MCF 10A (cell line): Measurements from ENCODE around the gene PLCZ1. TPM values are rescaled to one million over a fixed set of nuclear protein-coding genes. Genes with fewer than 3 reads are reported as not detected.
"Not testable (repeated sequence)": the region's sequence is repeated elsewhere in the genome, so short reads cannot be mapped to it uniquely, and the experiment has no call there.

ENCODE experiments used
- BruUV-seq: library from RNA; stranded (reverse); fragments of 400-500 nt; replicated peaks from 2 replicates; lab custom pipeline; 2021; lab: Mats Ljungman, UMichigan
- CTCF ChIA-PET: fragments of 300-600 bp; sonication (Branson Sonifier 250); formaldehyde crosslinking; extraction: SDS; loops from one replicate; lab custom pipeline; 2021; ENCODE audit warnings: antibody characterized with exemption, inconsistent platforms; lab: Yijun Ruan, JAX
- POLR2A ChIA-PET: fragments of 300-600, 350-650 bp; sonication (Branson Sonifier 250); formaldehyde crosslinking; extraction: SDS; loops from one replicate; lab custom pipeline; 2020; ENCODE audit warnings: antibody characterized with exemption, inconsistent platforms; lab: Yijun Ruan, JAX
- DNase-seq: peaks from one replicate; pipeline ENCODE4 v3.0.0-alpha.2; 2018; ENCODE audit not compliant: unreplicated experiment
- H3K27ac Mint-ChIP-seq: one replicate; pipeline ENCODE4 v1.8.0; 2022; ENCODE audit warnings: mild to moderate bottlenecking, low read depth, mixed read lengths; ENCODE audit not compliant: unreplicated experiment
- H3K27me3 Mint-ChIP-seq: one replicate; pipeline ENCODE4 v1.8.0; 2022; ENCODE audit warnings: mixed read lengths; ENCODE audit not compliant: insufficient read depth, unreplicated experiment
- H3K36me3 Mint-ChIP-seq: one replicate; pipeline ENCODE4 v1.8.0; 2022; ENCODE audit warnings: mild to moderate bottlenecking, moderate library complexity, mixed read lengths; ENCODE audit not compliant: insufficient read depth, unreplicated experiment
- H3K4me1 Mint-ChIP-seq: one replicate; pipeline ENCODE4 v1.8.0; 2022; ENCODE audit warnings: mixed read lengths; ENCODE audit not compliant: insufficient read depth, unreplicated experiment
- H3K4me3 Mint-ChIP-seq: one replicate; pipeline ENCODE4 v1.8.0; 2022; ENCODE audit warnings: mild to moderate bottlenecking, moderate library complexity, mixed read lengths; ENCODE audit not compliant: unreplicated experiment
- H3K9me3 Mint-ChIP-seq: one replicate; pipeline ENCODE4 v1.8.0; 2022; ENCODE audit warnings: mixed read lengths; ENCODE audit not compliant: unreplicated experiment
- intact Hi-C: fragments of 100-400 bp; cut with micrococcal nuclease; formaldehyde crosslinking; loops from 2 replicates; pipeline ENCODE4 v1.14.1; 2022
- total RNA-seq: library from RNA; stranded (reverse); gene quantifications from 2 replicates; pipeline ENCODE4 v1.2.3, GENCODE V29; 2022
- TF ChIP-seq, protein P1 (sequence below): fragments of 200-600 bp; IDR thresholded peaks from one replicate; pipeline ENCODE4 v1.8.0; 2022; ENCODE audit warnings: antibody characterized with exemption, mild to moderate bottlenecking; ENCODE audit not compliant: unreplicated experiment

Gene PLCZ1
- total RNA-seq, 1 experiment from 2014 or later, result not detected

DNA sequence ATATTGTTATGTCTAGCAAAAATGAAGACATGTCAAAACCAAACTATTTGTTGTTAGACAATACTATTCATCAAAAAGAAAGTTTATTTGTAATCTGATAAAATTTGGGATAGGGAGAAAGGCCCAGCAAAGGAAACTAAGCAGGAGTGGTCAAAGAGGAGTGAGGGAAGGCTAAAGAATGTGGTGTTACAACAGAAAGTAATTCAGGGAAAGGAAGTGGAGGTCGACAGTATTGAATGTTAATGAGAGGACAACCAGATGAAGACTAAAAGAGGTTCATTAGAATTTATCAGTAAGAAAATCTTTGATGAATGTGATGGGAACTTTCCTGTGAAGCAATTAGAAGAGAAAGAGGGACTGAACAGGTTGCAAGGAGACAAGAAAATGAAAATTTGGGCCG lies 33.9 kb downstream of the PLCZ1 start:
- Mint-ChIP-seq H3K9me3 (peaks cover 16% of the 10 kb centered on the region), H3K27me3 (no peaks in the 10 kb centered on the region), H3K27ac (no peak overlapping the region), H3K4me1 (peaks cover 5% of the 10 kb centered on the region), H3K36me3 (peaks cover 7% of the 10 kb centered on the region), H3K4me3 (no peak overlapping the region)
- DNase-seq, result no peak
- TF ChIP-seq, protein P1, sequence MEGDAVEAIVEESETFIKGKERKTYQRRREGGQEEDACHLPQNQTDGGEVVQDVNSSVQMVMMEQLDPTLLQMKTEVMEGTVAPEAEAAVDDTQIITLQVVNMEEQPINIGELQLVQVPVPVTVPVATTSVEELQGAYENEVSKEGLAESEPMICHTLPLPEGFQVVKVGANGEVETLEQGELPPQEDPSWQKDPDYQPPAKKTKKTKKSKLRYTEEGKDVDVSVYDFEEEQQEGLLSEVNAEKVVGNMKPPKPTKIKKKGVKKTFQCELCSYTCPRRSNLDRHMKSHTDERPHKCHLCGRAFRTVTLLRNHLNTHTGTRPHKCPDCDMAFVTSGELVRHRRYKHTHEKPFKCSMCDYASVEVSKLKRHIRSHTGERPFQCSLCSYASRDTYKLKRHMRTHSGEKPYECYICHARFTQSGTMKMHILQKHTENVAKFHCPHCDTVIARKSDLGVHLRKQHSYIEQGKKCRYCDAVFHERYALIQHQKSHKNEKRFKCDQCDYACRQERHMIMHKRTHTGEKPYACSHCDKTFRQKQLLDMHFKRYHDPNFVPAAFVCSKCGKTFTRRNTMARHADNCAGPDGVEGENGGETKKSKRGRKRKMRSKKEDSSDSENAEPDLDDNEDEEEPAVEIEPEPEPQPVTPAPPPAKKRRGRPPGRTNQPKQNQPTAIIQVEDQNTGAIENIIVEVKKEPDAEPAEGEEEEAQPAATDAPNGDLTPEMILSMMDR, result no peak
- intact Hi-C loops, result loop anchor here (10.0 kb wide), 1 partner anchor 449 kb away; no protein-coding TSS in a partner anchor
- CTCF ChIA-PET, result no interaction called here
- BruUV-seq, result no TSS peak
- POLR2A ChIA-PET, result interaction anchor here (0.9 kb wide), 1 partner anchor 303 kb away, joined by 3 read pairs; no protein-coding TSS in a partner anchor

- ChIA-PET CTCF (no interaction called here), POLR2A (interaction anchor here (0.9 kb wide), 1 partner anchor 303 kb away, joined by 3 read pairs; no protein-coding TSS in a partner anchor)
- intact Hi-C loops, result loop anchor here (10.0 kb wide), 1 partner anchor 449 kb away; no protein-coding TSS in a partner anchor
- TF ChIP-seq, protein P1, result no peak
- DNase-seq, result no peak
- peaks cover 5% of the 10 kb centered on the region for H3K4me1 Mint-ChIP-seq
- no peaks in the 10 kb centered on the region for H3K27me3 Mint-ChIP-seq
- peaks cover 15% of the 10 kb centered on the region for H3K9me3 Mint-ChIP-seq
- no TSS peak for BruUV-seq
- H3K27ac Mint-ChIP-seq, result no peak overlapping the region
- H3K36me3 Mint-ChIP-seq, result peaks cover 7% of the 10 kb centered on the region
- no peak overlapping the region for H3K4me3 Mint-ChIP-seq
These were observed 34.5 kb downstream of the PLCZ1 start for GRCh38 chr12:18703321-18703720.

- Mint-ChIP-seq H3K9me3 (no peaks in the 10 kb centered on the region), H3K27me3 (no peaks in the 10 kb centered on the region), H3K4me1 (peaks cover 14% of the 10 kb centered on the region), H3K36me3 (peaks cover 7% of the 10 kb centered on the region), H3K27ac (no peak overlapping the region), H3K4me3 (no peak overlapping the region)
- ChIA-PET CTCF (no interaction called here), POLR2A (interaction anchor here (1.0 kb wide), 1 partner anchor 23 kb away, joined by 3 read pairs; no protein-coding TSS in a partner anchor)
- TF ChIP-seq, protein P1, result no peak
- DNase-seq, result peak; percentile 67
- intact Hi-C loops, result loop anchor here (10.0 kb wide), 1 partner anchor 445 kb away; no protein-coding TSS in a partner anchor
- no TSS peak for BruUV-seq
These were observed 37.5 kb downstream of the PLCZ1 start for GRCh38 chr12:18700271-18700670.

- BruUV-seq, result no TSS peak
- Mint-ChIP-seq H3K27ac (no peak overlapping the region), H3K36me3 (peaks cover 2% of the 10 kb centered on the region), H3K9me3 (peaks cover 8% of the 10 kb centered on the region), H3K4me3 (no peak overlapping the region), H3K27me3 (no peaks in the 10 kb centered on the region), H3K4me1 (peaks cover 9% of the 10 kb centered on the region)
- DNase-seq, result peak; percentile 34
- TF ChIP-seq, protein P1, result no peak
- CTCF ChIA-PET, result no interaction called here
- POLR2A ChIA-PET, result no interaction called here
- intact Hi-C loops, result no loop called here
These were observed 40.7 kb downstream of the PLCZ1 start for GRCh38 chr12:18696971-18697602.

DNA sequence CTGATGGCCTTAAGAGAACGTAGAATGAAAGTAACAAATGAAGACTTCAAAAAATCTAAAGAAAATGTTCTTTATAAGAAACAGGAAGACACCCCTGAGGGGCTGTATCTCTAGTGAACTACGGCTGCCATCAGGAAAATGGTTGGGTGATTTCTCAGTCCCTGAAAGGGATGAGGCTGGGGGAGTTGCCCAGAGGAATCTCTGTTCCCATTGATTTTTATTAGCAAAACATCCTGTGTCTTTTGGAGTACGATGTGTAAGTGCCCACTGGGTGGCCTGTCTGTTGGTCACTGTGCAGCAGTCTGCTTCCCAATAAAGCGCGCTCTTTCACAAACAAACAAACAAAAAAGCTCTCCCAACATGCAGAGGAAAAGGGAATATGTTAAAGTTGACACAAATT lies 43.8 kb downstream of the PLCZ1 start:
- H3K4me3 Mint-ChIP-seq, H3K27me3 Mint-ChIP-seq, intact Hi-C loops, BruUV-seq, DNase-seq, H3K27ac Mint-ChIP-seq, H3K36me3 Mint-ChIP-seq, POLR2A ChIA-PET, CTCF ChIA-PET: not testable (repeated sequence)
- Mint-ChIP-seq H3K4me1 (peaks cover 20% of the 10 kb centered on the region), H3K9me3 (peaks cover 18% of the 10 kb centered on the region)
